Measurements from ENCODE around the gene SLX4IP. TPM values are rescaled to one million over a fixed set of nuclear protein-coding genes. Genes with fewer than 3 reads are reported as not detected.

The SLX4IP gene
- total and polyA plus RNA-seq, 12 donors, result 2.8 to 8.2 (median 4.8) TPM

GRCh38 chr20:10670501-10671220, 235.6 kb downstream of the SLX4IP start:
- H3K27ac ChIP-seq, result peak overlapping the region in 3 of 5 donors; percentile 37 to 97 (median 94)
- no peaks in the 10 kb centered on the region for H3K36me3 ChIP-seq (replicated peaks in 1 of 2)
- intact Hi-C loops (cut with DNase I), result loop anchor here in 1 of 2 donors (10.0 kb wide), 1 partner anchor 604 kb away; no protein-coding TSS in a partner anchor
- TF ChIP-seq, protein P1, sequence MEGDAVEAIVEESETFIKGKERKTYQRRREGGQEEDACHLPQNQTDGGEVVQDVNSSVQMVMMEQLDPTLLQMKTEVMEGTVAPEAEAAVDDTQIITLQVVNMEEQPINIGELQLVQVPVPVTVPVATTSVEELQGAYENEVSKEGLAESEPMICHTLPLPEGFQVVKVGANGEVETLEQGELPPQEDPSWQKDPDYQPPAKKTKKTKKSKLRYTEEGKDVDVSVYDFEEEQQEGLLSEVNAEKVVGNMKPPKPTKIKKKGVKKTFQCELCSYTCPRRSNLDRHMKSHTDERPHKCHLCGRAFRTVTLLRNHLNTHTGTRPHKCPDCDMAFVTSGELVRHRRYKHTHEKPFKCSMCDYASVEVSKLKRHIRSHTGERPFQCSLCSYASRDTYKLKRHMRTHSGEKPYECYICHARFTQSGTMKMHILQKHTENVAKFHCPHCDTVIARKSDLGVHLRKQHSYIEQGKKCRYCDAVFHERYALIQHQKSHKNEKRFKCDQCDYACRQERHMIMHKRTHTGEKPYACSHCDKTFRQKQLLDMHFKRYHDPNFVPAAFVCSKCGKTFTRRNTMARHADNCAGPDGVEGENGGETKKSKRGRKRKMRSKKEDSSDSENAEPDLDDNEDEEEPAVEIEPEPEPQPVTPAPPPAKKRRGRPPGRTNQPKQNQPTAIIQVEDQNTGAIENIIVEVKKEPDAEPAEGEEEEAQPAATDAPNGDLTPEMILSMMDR (IDR thresholded peaks at IDR 0.05), result no peak
- no peak for TF ChIP-seq POLR2A (IDR thresholded peaks at IDR 0.05)
- no peaks in the 10 kb centered on the region for H3K9me3 ChIP-seq (replicated peaks in 1 of 3)
- H3K27me3 ChIP-seq, result no peaks in the 10 kb centered on the region
- peaks cover 16 to 24% of the 10 kb centered on the region in 2 donors for H3K4me1 ChIP-seq (replicated peaks in 1 of 2)
- peak overlapping the region in 1 of 4 donors; percentile 75 for H3K4me3 ChIP-seq
- 70 to 81% (median 74%) methylated on average over 18 of the region's 18 CpGs for WGBS, 4 donors
- peak in 1 of 7 donors; percentile 24 for DNase-seq

DNA sequence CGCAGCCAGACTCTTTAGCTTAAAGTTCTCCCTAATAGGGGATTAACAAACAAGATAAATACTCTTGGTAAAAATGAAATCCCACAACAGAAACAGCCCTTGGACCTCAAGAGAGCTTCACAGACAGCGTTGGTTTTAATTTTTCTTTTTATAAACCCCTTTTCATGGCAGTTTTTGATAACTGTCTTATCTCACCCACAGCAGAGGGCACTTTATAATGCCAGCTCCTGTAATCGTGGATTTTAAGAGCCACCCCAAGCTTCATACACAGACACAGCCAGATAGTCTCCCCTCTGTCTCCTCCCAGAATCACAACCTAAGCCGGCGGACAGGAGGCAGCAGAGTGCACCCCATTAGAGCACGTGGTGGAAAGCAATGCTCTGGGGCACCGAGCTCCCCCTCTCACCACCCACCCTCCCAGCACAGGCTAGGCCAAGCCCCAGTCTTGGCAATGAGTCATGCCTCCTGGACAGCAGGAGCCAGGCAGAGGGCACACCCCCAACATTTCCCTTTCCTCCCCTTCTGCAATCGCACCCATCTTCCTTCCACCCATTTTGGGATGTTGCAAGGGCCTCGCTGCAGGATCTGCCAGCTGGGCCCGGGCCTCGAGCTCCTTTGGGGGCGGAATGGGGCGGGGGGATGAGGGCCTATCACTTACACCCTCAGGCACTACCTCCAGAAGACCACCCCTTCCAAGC, 236.3 kb downstream of the SLX4IP start:
- TF ChIP-seq, protein P1 (IDR thresholded peaks at IDR 0.05), result peak; percentile 15 to 53 (median 40)
- TF ChIP-seq POLR2A (IDR thresholded peaks at IDR 0.05), result peak in 1 of 2 donors; percentile 15
- no peaks in the 10 kb centered on the region for H3K36me3 ChIP-seq (replicated peaks in 1 of 2)
- peaks cover 13 to 18% of the 10 kb centered on the region in 2 donors for H3K4me1 ChIP-seq (replicated peaks in 1 of 2)
- intact Hi-C loops (cut with DNase I), result loop anchor here in 1 of 2 donors (10.0 kb wide), 1 partner anchor 603 kb away; no protein-coding TSS in a partner anchor
- H3K4me3 ChIP-seq, result peak overlapping the region in 2 of 4 donors; percentile 66 to 75
- H3K27me3 ChIP-seq, result no peaks in the 10 kb centered on the region
- no peaks in the 10 kb centered on the region for H3K9me3 ChIP-seq (replicated peaks in 1 of 3)
- peak; percentile 64 to 86 (median 80) for DNase-seq
- WGBS, 4 donors, result 14 to 22% (median 17%) methylated on average over 7 to 13 of the region's 13 CpGs
- H3K27ac ChIP-seq, result peak overlapping the region in 4 of 5 donors; percentile 37 to 97 (median 90)

GRCh38 chr20:10671919-10672623, 237.0 kb downstream of the SLX4IP start:
- DNase-seq, result peak in 6 of 7 donors; percentile 45 to 67 (median 55)
- 1 to 13% (median 8%) methylated on average over 8 to 42 of the region's 42 CpGs for WGBS, 4 donors
- TF ChIP-seq, protein P1 (IDR thresholded peaks at IDR 0.05), result no peak
- no peak for TF ChIP-seq POLR2A (IDR thresholded peaks at IDR 0.05)

More at GRCh38 chr20:10671919-10672623, 237.0 kb downstream of the SLX4IP start:
- intact Hi-C loops (cut with DNase I), result loop anchor here in 1 of 2 donors (10.0 kb wide), 1 partner anchor 603 kb away; no protein-coding TSS in a partner anchor
- H3K9me3 ChIP-seq (replicated peaks in 1 of 3), result no peaks in the 10 kb centered on the region
- no peaks in the 10 kb centered on the region for H3K36me3 ChIP-seq (replicated peaks in 1 of 2)
- peak overlapping the region in 4 of 5 donors; percentile 54 to 97 (median 90) for H3K27ac ChIP-seq
- peaks cover 12 to 13% of the 10 kb centered on the region in 2 donors for H3K4me1 ChIP-seq (replicated peaks in 1 of 2)
- H3K4me3 ChIP-seq, result peak overlapping the region; percentile 10 to 75 (median 54)
- no peaks in the 10 kb centered on the region for H3K27me3 ChIP-seq

All from adrenal gland (tissue), 12 donors.